Dedifferentiated amniotic fluid mesenchymal stem cell (primary cell): ENCODE results near the gene GALNT17.

Experiments
- DNase-seq: peaks from one replicate; pipeline ENCODE4 v3.0.0-alpha.2; 2016; ENCODE audit errors: extremely low spot score

The GALNT17 gene

GRCh38 chr7:71504697-71505441, 372.9 kb downstream of the GALNT17 start:
- no peak for DNase-seq

GRCh38 chr7:71506822-71507221, 374.9 kb downstream of the GALNT17 start:
- DNase-seq: no peak

- DNase-seq: no peak
These were observed 376.0 kb downstream of the GALNT17 start for GRCh38 chr7:71507680-71508602.

- DNase-seq: no peak
These were observed 377.4 kb downstream of the GALNT17 start for GRCh38 chr7:71509381-71509780.

- DNase-seq: no peak
These were observed 379.4 kb downstream of the GALNT17 start for GRCh38 chr7:71511361-71511807.

- no peak for DNase-seq
These were observed 386.2 kb downstream of the GALNT17 start for GRCh38 chr7:71517940-71518699.

GRCh38 chr7:71518880-71519279, 386.9 kb downstream of the GALNT17 start:
- DNase-seq: no peak

- no peak for DNase-seq
These were observed 389.6 kb downstream of the GALNT17 start for GRCh38 chr7:71521506-71521905.

GRCh38 chr7:71526106-71526505, 394.2 kb downstream of the GALNT17 start:
- DNase-seq: no peak

GRCh38 chr7:71527213-71527612, 395.3 kb downstream of the GALNT17 start:
- no peak for DNase-seq

GRCh38 chr7:71535616-71536015, 403.7 kb downstream of the GALNT17 start:
- DNase-seq: no peak

- no peak for DNase-seq
These were observed 406.3 kb downstream of the GALNT17 start for GRCh38 chr7:71538210-71538609.

- DNase-seq: no peak
These were observed 407.7 kb downstream of the GALNT17 start for GRCh38 chr7:71539615-71540014.

- no peak for DNase-seq
These were observed 409.9 kb downstream of the GALNT17 start for GRCh38 chr7:71541707-71542353.

- no peak for DNase-seq
These were observed 411.5 kb downstream of the GALNT17 start for GRCh38 chr7:71543396-71543795.

GRCh38 chr7:71544816-71545215, 412.9 kb downstream of the GALNT17 start:
- no peak for DNase-seq

GRCh38 chr7:71547426-71547825, 415.5 kb downstream of the GALNT17 start:
- no peak for DNase-seq

GRCh38 chr7:71548746-71549145, 416.8 kb downstream of the GALNT17 start:
- no peak for DNase-seq

GRCh38 chr7:71553306-71553705, 421.4 kb downstream of the GALNT17 start:
- DNase-seq: no peak

- DNase-seq: no peak
These were observed 423.8 kb downstream of the GALNT17 start for GRCh38 chr7:71555758-71556157.

GRCh38 chr7:71558806-71559613, 427.1 kb downstream of the GALNT17 start:
- DNase-seq: no peak
